Measurements from ENCODE around the gene TRABD.

GRCh38 chr22:50153756-50154140, 32.0 kb upstream of the TRABD start:
- TF ChIP-seq EZH2phosphoT487 (IDR thresholded peaks at IDR 0.05; ENCODE audit: borderline replicate concordance), result no peak
- TF ChIP-seq CTCF (conservative IDR thresholded peaks at IDR 0.05; ENCODE audit: low read length), result no peak

Measured in Loucy (cell line).